Endodermal cell (in vitro differentiated cells): Measurements from ENCODE around the gene ARHGEF6. TPM values are rescaled to one million over a fixed set of nuclear protein-coding genes. Genes with fewer than 3 reads are reported as not detected.

Experiments used
- DNase-seq: peaks from one replicate; pipeline ENCODE4 v3.0.0-alpha.2; 2017
- H3K27ac ChIP-seq: 2 replicates; pipeline ENCODE4 v1.5.1; 2013; ENCODE audit warnings: mild to moderate bottlenecking, low read depth, low read length, moderate library complexity
- H3K27me3 ChIP-seq: 2 replicates; pipeline ENCODE4 v1.6.1; 2013; ENCODE audit warnings: mild to moderate bottlenecking, low read length, moderate library complexity; ENCODE audit not compliant: insufficient read depth, control insufficient read depth, poor library complexity, severe bottlenecking
- H3K36me3 ChIP-seq: 2 replicates; pipeline ENCODE4 v1.7.0; 2013; ENCODE audit warnings: mild to moderate bottlenecking, low read length, moderate library complexity; ENCODE audit not compliant: control insufficient read depth, insufficient read depth
- H3K4me1 ChIP-seq: one replicate; pipeline ENCODE4 v1.7.0; 2013; ENCODE audit warnings: low read length; ENCODE audit not compliant: control insufficient read depth, insufficient read depth
- H3K4me3 ChIP-seq: 2 replicates; pipeline ENCODE4 v1.5.1; 2013; ENCODE audit warnings: mild to moderate bottlenecking, low read length, moderate library complexity
- H3K9ac ChIP-seq: 2 replicates; pipeline ENCODE4 v1.6.1; 2013; ENCODE audit warnings: mild to moderate bottlenecking, low read length, moderate library complexity; ENCODE audit not compliant: poor library complexity, severe bottlenecking; ENCODE audit errors: extremely low read depth
- H3K9me3 ChIP-seq: 2 replicates; pipeline ENCODE4 v1.6.1; 2013; ENCODE audit warnings: mild to moderate bottlenecking, low read length, moderate library complexity; ENCODE audit not compliant: control insufficient read depth
- H3K27ac Mint-ChIP-seq: 2 replicates; pipeline ENCODE4 v1.8.0; 2020; ENCODE audit warnings: mixed read lengths
- H3K27me3 Mint-ChIP-seq: 2 replicates; pipeline ENCODE4 v1.8.0; 2021; ENCODE audit warnings: mild to moderate bottlenecking, mixed read lengths; ENCODE audit not compliant: insufficient read depth
- H3K36me3 Mint-ChIP-seq: 2 replicates; pipeline ENCODE4 v1.8.0; 2020; ENCODE audit warnings: low read depth, mixed read lengths
- H3K4me1 Mint-ChIP-seq: 2 replicates; pipeline ENCODE4 v1.8.0; 2020; ENCODE audit warnings: mixed read lengths
- H3K4me3 Mint-ChIP-seq: 2 replicates; pipeline ENCODE4 v1.8.0; 2020; ENCODE audit warnings: mild to moderate bottlenecking, moderate library complexity, mixed read lengths
- H3K9me3 Mint-ChIP-seq: 2 replicates; pipeline ENCODE4 v1.8.0; 2020; ENCODE audit warnings: mild to moderate bottlenecking, mixed read lengths
- CTCF ChIP-seq: fragments of 200-600 bp; sonication (generic); conservative IDR thresholded peaks from 2 replicates; pipeline ENCODE4 v1.5.0; 2021; ENCODE audit warnings: antibody characterized with exemption, mild to moderate bottlenecking
- WGBS, 2 experiments: methylation state at CpG; one replicate each; pipeline versions ENCODE4 v1.1.5 to v1.1.7; 2013; ENCODE audit warnings: missing lambda C conversion rate in 2 of 2, mixed read lengths in 1 of 2; ENCODE audit not compliant: insufficient coverage in 1 of 2, insufficient read length in 1 of 2; 5-methylcytosine and 5-hydroxymethylcytosine counted together
- total RNA-seq, 2 donors: library from RNA; stranded (reverse); fragmentation: NEBNext Ultra II Directional in 1 of 2; extraction: Animal tissue kit (Norgen Biotek cat#: 25700) in 1 of 2; gene quantifications; 2 replicates in 1 of 2; 3 replicates in 1 of 2; pipeline ENCODE4 v1.2.1, GENCODE V29; 2021

Gene ARHGEF6
- total RNA-seq, 2 donors from 2014 or later = 1.8 to 2.7 TPM

DNA sequence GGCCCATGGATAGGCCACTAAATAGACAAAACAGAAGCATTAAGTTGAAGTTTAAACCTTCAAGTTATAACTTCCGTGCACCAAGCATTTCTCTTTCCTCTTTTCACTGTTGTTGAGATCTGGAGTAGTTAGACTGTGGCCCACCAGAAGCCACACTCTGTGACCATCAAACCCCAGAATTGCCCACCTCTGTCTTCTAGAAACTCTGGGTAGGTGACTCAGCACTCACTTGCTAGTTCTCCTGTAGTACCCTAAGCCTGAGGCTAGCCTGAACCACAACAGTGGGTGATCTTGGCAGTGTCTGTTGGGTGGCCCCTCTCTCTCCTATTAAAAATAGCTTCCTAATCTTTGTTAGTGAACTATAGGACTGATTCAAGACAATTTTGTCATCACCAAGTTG, 157.3 kb downstream of the ARHGEF6 start:
- no peak overlapping the region for H3K9ac ChIP-seq
- Mint-ChIP-seq H3K27me3 (no peaks in the 10 kb centered on the region), H3K4me1 (peaks cover 5% of the 10 kb centered on the region), H3K27ac (no peak overlapping the region), H3K9me3 (peaks cover 53% of the 10 kb centered on the region), H3K36me3 (no peaks in the 10 kb centered on the region), H3K4me3 (no peak overlapping the region)
- H3K36me3 ChIP-seq = no peaks in the 10 kb centered on the region
- H3K4me3 ChIP-seq = no peak overlapping the region
- H3K27me3 ChIP-seq = no peaks in the 10 kb centered on the region
- H3K4me1 ChIP-seq = no peaks in the 10 kb centered on the region
- H3K27ac ChIP-seq = no peak overlapping the region
- no peak for TF ChIP-seq CTCF
- WGBS, 2 experiments = 90% methylated on average over 1 of the region's 1 CpG; no CpG with 5 or more reads in 1 of the 2 experiments
- no peak for DNase-seq
- no peaks in the 10 kb centered on the region for H3K9me3 ChIP-seq

- Mint-ChIP-seq H3K4me1 (peaks cover 4% of the 10 kb centered on the region), H3K4me3 (no peak overlapping the region), H3K9me3 (peaks cover 51% of the 10 kb centered on the region), H3K27me3 (no peaks in the 10 kb centered on the region), H3K36me3 (no peaks in the 10 kb centered on the region), H3K27ac (no peak overlapping the region)
- DNase-seq = no peak
- Histone ChIP-seq H3K27ac (no peak overlapping the region), H3K27me3 (no peaks in the 10 kb centered on the region), H3K9ac (no peak overlapping the region), H3K36me3 (no peaks in the 10 kb centered on the region), H3K9me3 (no peaks in the 10 kb centered on the region), H3K4me3 (no peak overlapping the region), H3K4me1 (no peaks in the 10 kb centered on the region)
- no peak for TF ChIP-seq CTCF
- WGBS, 2 experiments = 100% methylated on average over 1 to 4 of the region's 4 CpGs
These were observed 158.2 kb downstream of the ARHGEF6 start for GRCh38 chrX:136622568-136622967.

- no peak overlapping the region for H3K27ac ChIP-seq
- H3K4me3 ChIP-seq = no peak overlapping the region
- DNase-seq = no peak
- Mint-ChIP-seq H3K4me1 (no peaks in the 10 kb centered on the region), H3K36me3 (no peaks in the 10 kb centered on the region), H3K27me3 (no peaks in the 10 kb centered on the region), H3K27ac (no peak overlapping the region), H3K9me3 (peaks cover 54% of the 10 kb centered on the region), H3K4me3 (no peak overlapping the region)
- no peaks in the 10 kb centered on the region for H3K36me3 ChIP-seq
- H3K9ac ChIP-seq = no peak overlapping the region
- no peaks in the 10 kb centered on the region for H3K4me1 ChIP-seq
- no peaks in the 10 kb centered on the region for H3K27me3 ChIP-seq
- TF ChIP-seq CTCF = no peak
- no peaks in the 10 kb centered on the region for H3K9me3 ChIP-seq
These were observed 160.0 kb downstream of the ARHGEF6 start for GRCh38 chrX:136620780-136621179.
